GM19043 (cell line): Measurements from ENCODE around the gene TMEM179.

Experiments
- ATAC-seq: cut with Tn5 transposase; IDR thresholded peaks from one replicate; pipeline ENCODE4 v1.9.1; 2021; ENCODE audit warnings: low read depth; ENCODE audit not compliant: unreplicated experiment

Gene TMEM179

DNA sequence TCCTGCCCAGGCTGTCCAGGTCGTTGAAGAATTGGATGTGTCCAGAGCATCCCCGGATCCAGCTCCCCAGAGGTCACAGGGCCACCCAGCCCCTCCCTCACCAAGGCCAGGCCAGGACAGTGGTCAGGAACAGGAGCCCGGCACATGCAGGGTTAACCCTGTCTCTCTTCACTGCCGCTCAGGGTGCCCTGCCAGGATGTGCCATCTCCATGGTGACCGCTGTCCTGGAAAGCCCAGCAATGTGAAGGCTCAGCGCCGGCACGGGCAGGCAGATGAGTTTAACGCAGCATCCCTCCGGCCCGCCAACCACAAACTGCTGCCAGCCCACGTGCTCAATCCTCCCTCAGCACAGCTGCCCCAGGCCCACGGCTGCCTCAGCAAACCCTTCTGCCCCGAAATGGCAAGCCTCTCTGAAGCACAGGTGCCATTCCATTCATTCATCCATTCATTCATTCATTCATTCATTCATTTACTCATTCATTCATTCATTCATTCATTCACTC is 4.4 kb downstream of the TMEM179 start:
- ATAC-seq = no peak

DNA sequence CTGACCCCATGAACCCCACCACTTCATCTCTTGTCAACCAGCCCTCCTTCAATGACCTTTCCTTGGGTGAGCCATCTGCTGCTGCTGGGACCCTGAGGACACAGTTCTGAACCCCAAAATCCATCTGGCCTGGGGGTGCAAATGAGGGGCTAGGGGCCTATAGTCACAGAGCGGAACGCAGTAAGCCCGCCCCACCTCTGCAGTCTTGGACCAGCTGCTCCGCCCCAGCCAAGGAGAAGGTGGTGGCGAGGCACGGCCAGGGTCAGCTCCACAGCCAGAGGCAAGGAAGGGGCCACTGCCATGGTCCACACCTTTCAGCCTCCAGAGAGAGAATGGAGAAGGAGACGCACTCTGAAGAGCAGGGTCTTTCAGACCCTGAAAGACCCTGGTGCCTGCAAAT is 5.1 kb downstream of the TMEM179 start:
- ATAC-seq = no peak

DNA sequence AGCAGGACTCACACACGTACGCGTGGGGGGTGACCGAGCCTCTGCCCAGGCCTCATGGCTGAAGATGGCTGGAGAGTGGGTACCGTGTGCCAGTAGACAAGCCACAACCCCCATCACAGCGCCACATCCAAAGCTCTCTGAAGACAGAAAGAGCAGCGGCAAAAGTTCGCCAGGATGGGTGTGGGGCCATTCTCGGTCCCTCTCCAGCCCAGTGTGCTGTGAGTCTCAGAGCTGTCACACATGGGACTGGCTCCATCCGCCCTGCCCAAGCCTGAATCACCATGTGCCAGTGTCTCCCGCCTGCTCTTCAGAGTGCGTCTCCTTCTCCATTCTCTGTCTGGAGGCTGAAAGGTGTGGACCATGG is 5.7 kb downstream of the TMEM179 start:
- ATAC-seq = no peak

DNA sequence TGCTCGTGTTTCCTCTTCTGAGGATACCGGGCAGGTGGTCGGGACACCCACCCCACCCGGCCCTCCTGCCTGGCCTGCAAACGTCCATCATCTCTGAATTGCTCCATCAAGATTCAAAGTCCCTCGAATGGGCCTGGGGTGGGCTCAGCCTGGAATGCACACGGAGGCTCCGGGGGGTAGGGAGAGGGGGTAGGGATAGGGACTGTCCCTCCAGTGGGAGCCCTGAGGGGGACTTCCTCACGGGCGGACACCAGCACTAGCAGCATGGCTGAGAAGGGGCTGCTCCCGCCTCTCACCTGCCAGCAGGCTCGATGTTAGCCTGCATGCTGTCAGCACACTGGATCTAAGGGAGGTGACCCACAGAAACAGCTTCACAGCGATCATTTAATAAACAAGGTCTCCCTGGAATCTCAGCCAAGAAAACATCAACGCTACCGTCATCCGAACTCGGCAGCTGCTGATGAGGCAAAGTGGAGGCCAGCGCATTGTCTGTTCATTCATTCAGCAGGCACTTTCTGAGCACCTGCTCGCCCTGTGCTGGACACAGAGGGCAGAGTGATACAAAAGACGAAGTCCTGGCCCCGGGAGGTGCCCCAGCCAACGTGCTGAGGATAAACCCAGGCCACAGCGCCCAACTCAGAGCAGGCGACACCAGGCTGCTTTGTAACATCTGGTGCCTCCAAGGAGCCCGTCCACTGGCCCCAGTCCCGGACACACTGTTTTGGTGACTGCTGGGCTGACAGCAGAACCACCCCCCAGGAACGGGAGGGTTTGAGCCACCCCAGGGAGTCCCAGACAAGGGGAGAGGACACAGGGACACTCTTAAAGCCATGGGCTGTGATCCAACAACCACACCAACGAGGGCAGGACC is 6.3 kb downstream of the TMEM179 start:
- no peak for ATAC-seq

DNA sequence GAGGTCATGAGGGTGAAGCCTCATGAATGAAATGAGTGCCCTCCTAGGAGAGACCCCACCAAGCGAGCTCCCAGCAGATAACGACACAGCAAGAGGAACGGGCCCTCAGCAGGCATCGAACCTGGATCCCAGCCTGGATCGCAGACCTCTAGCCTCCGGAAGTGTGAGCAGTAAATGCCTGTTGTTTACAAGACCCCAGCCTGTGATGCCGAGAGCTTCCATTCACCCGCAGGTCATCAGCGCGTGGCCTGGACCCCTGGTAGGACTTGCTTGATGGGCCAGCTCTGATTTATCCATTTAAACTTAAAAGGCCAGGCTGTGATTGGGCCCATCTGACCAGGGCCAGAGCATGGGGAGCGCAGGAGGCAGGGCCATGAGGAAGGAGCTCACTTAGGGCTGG is 7.0 kb downstream of the TMEM179 start:
- ATAC-seq = no peak

DNA sequence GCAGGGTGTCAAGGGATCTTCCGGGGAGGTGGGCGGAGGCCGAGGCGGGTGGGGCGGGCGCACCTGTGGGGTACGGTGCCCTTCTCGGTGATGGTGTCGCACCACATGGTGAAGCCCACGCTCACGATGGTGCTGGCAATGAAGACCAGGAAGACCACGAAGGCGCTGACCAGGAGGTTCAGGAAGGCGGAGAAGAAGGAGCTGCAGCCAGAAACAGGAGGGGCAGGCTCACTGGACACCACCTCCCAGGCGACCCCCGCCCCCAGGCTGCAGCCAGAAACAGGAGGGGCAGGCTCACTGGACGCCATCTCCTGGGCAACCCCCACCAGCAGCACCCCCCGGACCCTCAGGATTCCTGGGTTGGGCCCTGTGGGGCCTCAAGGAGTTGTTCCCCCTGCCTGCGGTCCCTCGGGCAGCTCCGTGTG is 7.6 kb downstream of the TMEM179 start:
- no peak for ATAC-seq

DNA sequence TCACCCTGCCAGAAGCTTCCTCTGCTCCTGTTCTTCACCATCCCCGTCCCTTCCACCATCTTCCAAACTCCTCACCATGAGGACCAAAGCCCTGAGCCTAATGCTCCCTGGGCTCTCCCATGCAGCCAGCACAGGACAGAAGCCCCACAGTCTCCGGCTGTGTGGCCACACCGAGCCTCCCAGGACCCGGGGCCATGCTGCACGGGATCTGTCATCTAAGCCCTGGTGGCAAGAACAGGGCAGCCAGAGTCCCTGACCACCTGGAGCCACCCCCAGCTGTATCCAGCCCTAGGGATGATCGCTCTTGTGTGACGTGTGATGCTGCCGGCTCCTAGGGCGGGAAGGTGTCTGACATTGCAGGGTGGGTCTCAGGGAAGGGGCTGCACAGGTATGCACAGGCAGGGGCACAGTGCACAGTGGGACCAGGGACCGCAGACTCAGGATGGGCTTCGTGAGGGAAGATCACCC is 8.1 kb downstream of the TMEM179 start:
- ATAC-seq = no peak

DNA sequence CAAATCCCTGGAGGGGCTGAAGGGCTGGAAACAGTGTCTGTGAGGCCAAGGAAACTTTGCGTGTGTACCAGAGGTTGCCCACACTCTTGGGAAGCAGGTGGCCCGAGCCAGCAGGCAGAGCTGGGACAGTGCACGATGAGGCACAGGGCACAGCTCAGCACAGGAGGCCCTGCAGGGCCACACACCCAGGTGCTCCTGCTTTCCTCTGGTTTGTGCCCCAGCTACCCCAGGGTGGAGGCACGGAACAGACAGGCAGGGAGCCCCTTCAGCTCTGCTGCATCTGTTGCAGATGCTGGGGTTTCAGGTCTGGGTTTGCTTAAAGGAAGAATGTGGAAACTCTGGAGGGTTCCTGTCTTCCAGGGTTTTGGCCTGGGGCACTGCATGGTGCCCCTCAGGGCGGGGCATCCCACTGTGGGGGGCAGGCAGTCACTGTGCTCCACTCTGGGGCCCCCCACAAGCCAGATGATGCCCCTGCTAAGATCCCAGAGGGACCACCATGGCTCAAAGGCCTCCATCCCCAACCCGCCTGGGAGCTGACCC is 8.6 kb downstream of the TMEM179 start:
- ATAC-seq = no peak

DNA sequence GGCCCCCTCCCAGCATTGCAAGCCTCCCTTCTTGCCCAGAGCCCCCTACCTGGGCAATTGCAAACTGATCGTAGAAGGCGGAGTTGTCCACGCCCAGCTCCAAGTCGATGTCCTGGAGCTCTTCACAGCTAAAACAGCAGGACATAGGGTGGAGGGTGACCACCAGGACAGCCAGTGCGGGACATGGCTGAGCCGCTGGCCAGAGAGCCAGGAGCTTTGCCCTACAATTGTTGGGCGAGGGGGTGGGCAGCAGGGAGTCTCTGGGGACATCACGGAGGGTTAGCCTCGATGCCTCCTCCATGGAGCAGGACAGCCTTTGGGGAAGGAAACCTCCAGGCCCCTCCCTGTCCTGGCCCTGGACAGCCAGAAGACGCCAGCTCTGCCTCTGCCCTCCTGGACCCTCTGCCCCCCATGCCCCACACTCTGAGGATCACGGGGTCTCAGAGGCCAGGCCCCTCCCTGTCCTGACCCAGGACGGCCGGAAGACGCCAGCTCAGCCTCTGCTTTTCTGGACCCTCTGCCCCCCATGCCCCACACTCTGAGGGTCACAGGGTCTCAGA is 9.4 kb downstream of the TMEM179 start:
- no peak for ATAC-seq

DNA sequence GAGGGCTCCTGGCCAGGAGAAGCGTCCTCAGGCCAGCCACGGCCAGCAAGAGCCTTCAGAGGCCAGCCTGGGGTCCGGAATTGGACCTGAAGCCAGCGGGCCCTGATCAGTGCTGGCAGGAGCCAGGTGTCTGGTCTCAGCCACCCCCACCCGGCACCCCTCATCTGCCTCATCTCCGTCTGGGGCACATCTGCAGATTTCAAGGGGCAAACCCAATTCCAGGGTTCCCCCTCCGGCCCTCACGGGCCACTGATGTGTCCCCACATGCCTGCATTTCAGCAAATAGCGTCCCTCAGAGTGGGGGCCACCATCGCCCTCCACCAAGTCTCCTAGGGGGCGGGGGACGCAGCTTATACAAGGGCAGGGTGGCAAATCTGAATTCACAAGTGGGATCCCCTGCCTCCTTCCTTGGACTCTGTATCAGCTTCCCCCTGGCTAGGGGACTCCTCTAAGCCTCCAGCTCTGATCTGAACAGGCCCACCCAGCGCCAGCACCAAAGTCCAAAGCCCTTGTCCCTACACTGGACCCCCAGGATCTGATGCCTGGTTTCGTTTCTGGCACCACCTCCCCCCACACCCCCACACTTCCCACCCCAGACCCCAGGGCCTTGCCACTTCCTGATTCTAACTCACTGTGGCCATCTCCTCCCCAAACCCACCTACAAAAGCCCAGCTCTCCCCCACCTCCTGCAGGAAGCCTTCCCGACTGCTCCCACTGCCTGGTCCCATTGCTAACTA is 10.1 kb downstream of the TMEM179 start:
- ATAC-seq = no peak

DNA sequence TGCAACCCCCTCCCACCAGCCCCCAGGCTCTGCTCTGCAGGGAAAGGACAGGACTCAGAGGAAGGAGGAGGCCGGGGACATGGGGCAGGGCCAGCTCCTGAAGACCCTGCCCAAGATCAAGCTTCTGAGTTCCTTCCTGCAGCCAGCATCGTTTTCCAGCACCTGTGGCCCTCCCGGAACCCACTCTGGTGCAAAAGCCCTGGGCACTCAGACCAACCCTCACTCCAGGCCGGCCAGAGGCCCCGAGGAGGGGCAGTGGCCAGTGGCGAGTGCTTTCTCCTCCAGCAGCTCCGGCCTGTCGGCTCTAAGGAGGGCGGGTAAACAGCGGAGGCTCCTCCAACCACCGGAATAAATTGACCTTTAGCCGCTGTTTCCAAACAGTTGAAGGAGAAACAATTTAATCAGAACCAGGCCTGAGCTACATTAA is 10.8 kb downstream of the TMEM179 start:
- no peak for ATAC-seq

DNA sequence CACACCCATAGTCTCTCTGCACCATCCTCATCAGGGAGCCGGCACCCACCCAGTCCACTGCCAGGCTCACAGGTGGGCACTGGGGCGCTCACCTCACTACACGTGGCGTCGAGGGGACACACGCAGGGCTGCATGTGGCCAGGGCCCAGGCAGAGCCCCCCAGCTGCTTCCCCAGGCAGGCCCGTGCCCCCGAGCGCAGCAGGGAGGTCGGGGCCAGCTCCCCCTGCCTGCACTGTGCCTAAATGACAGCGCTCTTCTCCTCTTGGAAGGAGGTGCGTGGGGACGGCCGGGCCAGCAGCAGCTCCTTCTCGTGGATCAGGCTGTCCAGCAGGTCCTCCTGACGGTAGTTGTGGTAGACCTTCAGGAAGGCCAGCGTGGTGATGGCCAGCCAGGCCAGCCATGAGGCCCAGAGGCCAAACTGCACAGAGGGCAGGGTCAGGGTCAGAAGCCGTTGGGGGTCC is 11.3 kb downstream of the TMEM179 start:
- ATAC-seq = no peak

DNA sequence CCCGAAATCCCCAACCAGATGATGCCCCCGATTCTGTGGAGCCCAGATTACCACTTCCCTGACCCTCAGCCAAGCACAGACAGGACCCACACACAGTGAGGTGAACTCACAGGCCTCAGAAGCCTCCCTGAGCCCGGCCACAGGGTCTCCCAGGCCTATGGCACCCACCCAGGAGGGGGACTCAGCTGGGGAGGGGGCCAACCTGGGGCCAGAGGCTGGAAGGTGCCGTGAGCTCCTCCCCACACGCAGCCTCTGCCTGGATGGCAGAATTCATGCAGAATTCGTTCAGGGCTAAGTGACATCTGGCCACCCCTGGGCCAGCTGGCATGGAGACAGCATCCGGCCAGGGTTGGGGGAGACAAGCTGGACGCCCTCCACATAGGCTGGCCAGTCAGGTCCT is 11.8 kb downstream of the TMEM179 start:
- no peak for ATAC-seq

DNA sequence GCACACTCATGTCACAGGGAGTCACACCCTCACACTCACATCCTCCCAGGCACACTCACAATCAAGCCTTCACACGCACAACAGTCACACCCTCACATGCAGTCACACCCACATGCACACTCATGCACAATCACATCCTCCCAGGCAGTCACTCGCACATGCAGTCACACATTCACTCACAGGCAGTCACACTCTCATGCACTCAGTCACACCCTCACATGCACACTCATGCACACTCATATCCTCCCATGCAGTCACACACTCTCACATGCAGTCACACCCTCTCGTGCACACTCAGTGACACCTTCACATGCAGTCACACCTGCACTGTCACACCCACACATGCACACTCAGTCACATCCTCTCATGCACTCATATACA is 12.3 kb downstream of the TMEM179 start:
- no peak for ATAC-seq

DNA sequence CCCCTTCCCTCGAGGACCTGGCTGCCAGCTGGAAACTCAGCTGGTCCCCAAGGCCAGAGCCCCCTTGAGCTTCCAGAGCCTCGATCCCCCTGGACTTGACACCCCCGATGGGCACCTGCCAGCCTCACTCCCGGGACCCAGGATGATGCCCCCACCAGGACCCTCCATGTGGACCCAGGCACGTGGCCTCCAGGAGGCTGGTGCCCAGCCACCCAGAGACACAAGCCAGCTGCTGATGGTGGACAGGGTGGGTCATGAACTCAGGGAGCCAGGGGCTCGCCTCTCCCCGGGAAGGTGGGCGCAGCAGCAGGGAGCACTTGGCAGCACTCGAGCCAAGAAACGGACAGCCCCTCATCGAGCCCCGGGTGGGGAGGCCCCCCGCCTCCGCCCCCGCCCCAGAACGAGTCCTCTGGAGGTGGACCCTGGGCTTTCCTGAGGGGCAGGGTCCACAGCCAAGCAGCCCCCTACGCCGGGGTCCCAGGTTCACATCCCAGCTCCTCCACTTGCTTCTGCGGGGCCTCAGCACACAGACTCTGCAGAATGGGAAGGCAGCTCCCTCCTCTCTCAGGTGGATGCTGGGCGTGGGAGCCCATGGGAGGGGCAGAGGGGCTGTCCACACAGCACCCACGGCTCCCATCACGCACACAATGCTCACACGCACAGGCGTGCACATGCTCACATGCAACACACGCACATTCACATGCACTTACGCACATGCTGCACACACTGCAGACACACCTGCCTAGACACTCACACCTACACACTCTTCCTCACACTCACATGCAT is 12.9 kb downstream of the TMEM179 start:
- ATAC-seq = no peak

DNA sequence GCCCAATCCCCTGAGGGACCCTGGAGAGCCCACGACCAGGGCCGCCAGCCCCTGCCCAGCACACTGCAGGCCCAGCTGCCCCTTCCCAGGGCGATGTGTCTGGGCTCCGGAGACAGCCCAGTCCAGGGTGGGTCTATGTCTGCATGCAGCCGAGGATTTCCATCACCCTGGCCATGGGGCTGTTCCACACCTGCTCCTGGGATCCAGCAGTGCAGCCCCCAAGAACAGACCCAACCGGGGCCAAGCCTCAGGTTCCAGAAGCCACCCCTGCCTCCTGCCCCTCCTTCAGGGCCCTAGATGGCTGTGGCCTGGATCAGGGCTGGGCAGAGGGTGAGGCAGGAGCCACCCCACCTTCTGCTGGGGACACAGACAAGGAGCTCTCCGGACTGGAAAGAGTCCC is 13.5 kb downstream of the TMEM179 start:
- no peak for ATAC-seq

DNA sequence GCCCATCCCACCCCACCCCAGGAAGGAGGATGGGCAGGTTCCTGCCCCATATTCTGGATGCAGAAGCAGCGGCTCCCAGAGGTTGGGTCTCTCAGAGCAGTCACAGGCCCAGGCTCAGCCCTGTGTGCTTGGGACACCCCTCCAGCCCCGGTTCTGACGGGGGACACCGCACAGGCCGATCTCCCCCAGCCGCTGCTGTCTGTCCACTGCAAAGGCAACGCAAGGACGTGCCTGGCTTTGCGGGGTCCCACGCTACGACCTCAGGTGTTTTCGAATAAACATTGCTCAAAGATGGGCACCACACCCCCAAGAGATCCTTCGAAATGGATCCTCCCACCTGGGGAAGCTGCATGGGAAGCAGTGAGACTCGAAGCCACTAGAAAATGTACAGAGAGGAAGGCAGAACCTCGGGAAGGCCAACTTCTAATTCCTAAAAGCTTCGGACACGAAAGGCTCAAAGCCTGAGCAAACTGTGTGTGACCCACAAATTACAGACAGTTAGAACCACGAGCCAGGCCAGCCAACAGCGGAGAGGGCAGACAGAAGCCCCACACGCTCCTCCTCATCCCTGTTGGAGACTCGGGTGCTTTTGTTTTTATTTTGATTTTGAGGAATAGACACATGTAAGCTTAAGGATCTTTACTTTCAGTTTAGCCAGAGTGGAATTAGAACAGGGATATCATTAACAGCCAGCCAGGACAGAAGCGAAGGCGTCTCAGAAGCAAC is 14.2 kb downstream of the TMEM179 start:
- no peak for ATAC-seq

DNA sequence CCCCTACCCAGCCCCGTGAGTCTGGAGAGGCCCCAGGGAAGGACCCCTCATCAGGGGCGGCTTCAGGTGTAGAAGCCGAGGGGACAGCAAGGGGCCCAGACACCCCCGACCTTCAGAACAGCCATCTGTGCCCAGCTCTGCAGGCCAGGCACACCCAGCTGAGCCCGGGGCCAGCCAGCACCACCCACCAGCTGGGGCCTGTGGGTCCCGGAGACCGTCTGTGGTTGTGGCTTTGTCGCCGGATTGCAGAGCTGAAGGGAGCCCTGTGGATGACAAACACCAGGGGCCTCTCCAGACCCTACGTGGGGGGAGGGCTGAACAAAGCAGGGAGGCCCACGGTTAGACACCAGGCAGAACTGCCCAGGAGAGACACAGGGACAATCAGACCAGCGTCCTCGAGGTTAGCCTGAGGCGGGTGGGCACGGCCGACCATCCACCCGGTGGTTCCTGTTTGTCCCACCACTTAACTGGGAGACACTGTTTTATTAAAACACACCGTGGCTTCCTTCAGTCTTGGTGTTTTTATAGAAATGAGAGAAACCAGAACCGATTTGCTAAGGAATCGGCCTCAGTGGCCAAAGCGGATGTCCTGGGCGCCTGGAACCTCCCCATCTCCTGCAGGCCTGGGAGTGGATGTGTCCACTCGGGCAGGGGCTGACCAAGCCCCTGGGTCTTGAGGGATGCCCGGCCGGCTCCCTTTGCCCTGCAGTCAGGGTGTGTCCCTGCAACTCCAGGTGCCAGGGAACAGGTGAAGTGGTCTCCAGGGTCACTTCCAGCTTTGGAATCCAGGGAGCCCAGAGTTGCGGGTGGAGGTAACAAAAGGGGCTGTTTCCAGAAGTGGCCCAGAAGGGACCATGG is 15.0 kb downstream of the TMEM179 start:
- no peak for ATAC-seq
